B cell (primary cell): ENCODE measurements around the gene THSD7A. TPM values are rescaled to one million over a fixed set of nuclear protein-coding genes. Genes with fewer than 3 reads are reported as not detected.

ENCODE experiments used
- ATAC-seq: fragments of 200-7000 bp; cut with Tn5 transposase; one replicate; pipeline ENCODE4 v1.10.0; 2021; ENCODE audit warnings: low read depth, mild to moderate bottlenecking, moderate number of reproducible peaks, moderate library complexity
- CTCF ChIA-PET: fragments of 350-600 bp; sonication (Branson Sonifier 250); formaldehyde crosslinking; loops from one replicate; lab custom pipeline; 2021; ENCODE audit warnings: antibody characterized with exemption, inconsistent platforms; lab: Charles Lee
- POLR2A ChIA-PET: fragments of 350-600 bp; sonication (Branson Sonifier 250); formaldehyde crosslinking; loops from one replicate; lab custom pipeline; 2021; ENCODE audit warnings: antibody characterized with exemption; lab: Charles Lee
- DNase-seq: peaks from one replicate; pipeline ENCODE4 v3.0.0; 2013
- H2AFZ ChIP-seq: 2 replicates; pipeline ENCODE4 v1.6.1; 2012; ENCODE audit warnings: mild to moderate bottlenecking, low read depth, low read length; ENCODE audit not compliant: insufficient read depth, poor library complexity, severe bottlenecking
- H3K27ac ChIP-seq, 2 donors: 1 replicate in 1 of 2; 2 replicates in 1 of 2; pipeline ENCODE4 v1.5.1; 2012 to 2013; ENCODE audit warnings: low read length in 2 of 2, mild to moderate bottlenecking in 2 of 2, moderate library complexity in 1 of 2
- H3K27me3 ChIP-seq, 4 experiments: fragments of 200-600 bp in 1 of 4; sonication (generic) in 1 of 4; replicated peaks in 1 of 4; 1 replicate in 2 of 4; 2 replicates in 2 of 4; pipeline versions ENCODE4 v1.6.1 to v1.7.0; 2013 to 2016; ENCODE audit warnings: low read length in 3 of 4, mild to moderate bottlenecking in 2 of 4, mixed read lengths in 1 of 4, moderate library complexity in 1 of 4; ENCODE audit not compliant: insufficient read depth in 4 of 4, control insufficient read depth in 3 of 4; ENCODE audit errors: control extremely low read depth in 1 of 4
- H3K36me3 ChIP-seq, 2 experiments: replicated peaks in 1 of 2; 1 replicate in 1 of 2; 2 replicates in 1 of 2; pipeline versions ENCODE4 v1.6.1 to v1.7.1; 2013; ENCODE audit warnings: low read length in 1 of 2; ENCODE audit not compliant: insufficient read depth in 2 of 2, control insufficient read depth in 1 of 2; ENCODE audit errors: control extremely low read depth in 1 of 2, extremely low read depth in 1 of 2
- H3K4me1 ChIP-seq, 2 donors: fragments of 200-600 bp in 1 of 2; sonication (generic) in 1 of 2; 1 replicate in 1 of 2; 2 replicates in 1 of 2; pipeline versions ENCODE4 v1.5.1 to v1.6.1; 2013 to 2017; ENCODE audit warnings: low read length in 2 of 2; ENCODE audit not compliant: control insufficient read depth in 2 of 2, insufficient read depth in 2 of 2
- H3K4me2 ChIP-seq: replicated peaks from 2 replicates; pipeline ENCODE3; 2012; ENCODE audit warnings: mild to moderate bottlenecking, low read depth, low read length; ENCODE audit not compliant: poor library complexity, severe bottlenecking
- H3K4me3 ChIP-seq, 5 experiments: fragments of 200-600 bp in 1 of 5; sonication (generic) in 1 of 5; 1 replicate in 3 of 5; 2 replicates in 2 of 5; pipeline versions ENCODE4 v1.5.1 to v1.7.0; 2011 to 2016; ENCODE audit warnings: low read length in 4 of 5, mild to moderate bottlenecking in 4 of 5, low read depth in 2 of 5, control low read depth in 1 of 5, moderate library complexity in 1 of 5; ENCODE audit not compliant: insufficient read depth in 1 of 5; ENCODE audit errors: control extremely low read depth in 1 of 5, extremely low read depth in 1 of 5
- H3K79me2 ChIP-seq: fragments of 200-600 bp; sonication (generic); one replicate; pipeline ENCODE4 v1.6.0; 2016; ENCODE audit warnings: low read length; ENCODE audit not compliant: control insufficient read depth, insufficient read depth
- H3K9ac ChIP-seq: fragments of 200-600 bp; sonication (generic); 2 replicates; pipeline ENCODE4 v1.6.1; 2017; ENCODE audit warnings: mild to moderate bottlenecking, low read length, moderate library complexity
- H3K9me3 ChIP-seq, 3 donors: one replicate each; pipeline versions ENCODE4 v1.6.1 to v1.7.1; 2013; ENCODE audit warnings: low read length in 2 of 3; ENCODE audit not compliant: control insufficient read depth in 2 of 3, insufficient read depth in 1 of 3; ENCODE audit errors: control extremely low read depth in 1 of 3
- H4K20me1 ChIP-seq: 2 replicates; pipeline ENCODE4 v1.6.0; 2012; ENCODE audit warnings: mild to moderate bottlenecking, low read length; ENCODE audit not compliant: insufficient read depth, control insufficient read depth, poor library complexity, severe bottlenecking
- H3K27ac Mint-ChIP-seq: one replicate; pipeline ENCODE4 v1.8.0; 2021; ENCODE audit warnings: mixed read lengths
- H3K27me3 Mint-ChIP-seq: one replicate; pipeline ENCODE4 v1.8.0; 2021; ENCODE audit warnings: mixed read lengths
- H3K4me1 Mint-ChIP-seq: one replicate; pipeline ENCODE4 v1.8.0; 2021; ENCODE audit warnings: mixed read lengths
- H3K4me3 Mint-ChIP-seq: one replicate; pipeline ENCODE4 v1.8.0; 2021; ENCODE audit warnings: mixed read lengths
- H3K9me3 Mint-ChIP-seq: one replicate; pipeline ENCODE4 v1.8.0; 2022; ENCODE audit warnings: mixed read lengths; ENCODE audit not compliant: insufficient read depth
- EZH2 ChIP-seq: IDR thresholded peaks from 2 replicates; pipeline ENCODE4 v1.6.1; 2012; ENCODE audit warnings: borderline replicate concordance, low read depth, mild to moderate bottlenecking, moderate library complexity, low read length; ENCODE audit not compliant: insufficient read depth, poor library complexity, severe bottlenecking
- WGBS: methylation state at CpG from one replicate; pipeline ENCODE4 v1.1.5; 2013; ENCODE audit warnings: missing lambda C conversion rate; ENCODE audit not compliant: insufficient coverage; 5-methylcytosine and 5-hydroxymethylcytosine counted together
- intact Hi-C: fragments of 100-400 bp; cut with micrococcal nuclease; formaldehyde crosslinking; loops from one replicate; pipeline ENCODE4 v1.10.0; 2022
- polyA plus RNA-seq: library from polyadenylated mRNA; depleted of rRNA; stranded (reverse); fragments of >200 nt; gene quantifications from 2 replicates; pipeline ENCODE4 v1.2.3, GENCODE V29; 2012
- total RNA-seq, 2 donors: library from RNA; stranded (reverse); fragments of 120-200 nt in 1 of 2; gene quantifications; 1 replicate in 1 of 2; 2 replicates in 1 of 2; pipeline versions ENCODE4 v1.2.3 to v1.2.4, GENCODE V29; 2013 to 2022
- TF ChIP-seq, protein P1 (sequence below): fragments of 200-600 bp; IDR thresholded peaks from one replicate; pipeline ENCODE4 v1.8.0; 2022; ENCODE audit warnings: antibody characterized with exemption, mild to moderate bottlenecking

THSD7A gene
- total and polyA plus RNA-seq, 2 donors (not counting 1 experiment from before 2014, with no cell fraction given) = not detected

DNA sequence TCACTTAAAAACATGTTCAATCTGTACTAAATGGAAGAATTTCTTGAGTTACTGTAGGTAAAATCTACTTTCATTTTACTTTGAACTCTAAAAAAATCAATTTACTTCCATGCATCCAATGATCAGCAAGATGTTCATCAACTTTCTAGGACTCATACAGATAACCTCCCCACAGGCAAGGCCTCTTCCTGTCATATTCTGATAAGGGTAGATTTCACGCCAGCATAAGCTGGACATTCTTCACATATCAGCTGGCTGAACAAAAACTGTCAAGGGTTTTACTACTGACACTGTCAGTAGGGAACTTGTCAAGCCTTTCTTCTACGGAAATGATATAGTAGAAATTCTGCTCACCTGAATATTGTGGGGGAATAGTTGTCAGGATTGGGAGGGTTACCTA, 244.9 kb downstream of the THSD7A start:
- TF ChIP-seq, protein P1, sequence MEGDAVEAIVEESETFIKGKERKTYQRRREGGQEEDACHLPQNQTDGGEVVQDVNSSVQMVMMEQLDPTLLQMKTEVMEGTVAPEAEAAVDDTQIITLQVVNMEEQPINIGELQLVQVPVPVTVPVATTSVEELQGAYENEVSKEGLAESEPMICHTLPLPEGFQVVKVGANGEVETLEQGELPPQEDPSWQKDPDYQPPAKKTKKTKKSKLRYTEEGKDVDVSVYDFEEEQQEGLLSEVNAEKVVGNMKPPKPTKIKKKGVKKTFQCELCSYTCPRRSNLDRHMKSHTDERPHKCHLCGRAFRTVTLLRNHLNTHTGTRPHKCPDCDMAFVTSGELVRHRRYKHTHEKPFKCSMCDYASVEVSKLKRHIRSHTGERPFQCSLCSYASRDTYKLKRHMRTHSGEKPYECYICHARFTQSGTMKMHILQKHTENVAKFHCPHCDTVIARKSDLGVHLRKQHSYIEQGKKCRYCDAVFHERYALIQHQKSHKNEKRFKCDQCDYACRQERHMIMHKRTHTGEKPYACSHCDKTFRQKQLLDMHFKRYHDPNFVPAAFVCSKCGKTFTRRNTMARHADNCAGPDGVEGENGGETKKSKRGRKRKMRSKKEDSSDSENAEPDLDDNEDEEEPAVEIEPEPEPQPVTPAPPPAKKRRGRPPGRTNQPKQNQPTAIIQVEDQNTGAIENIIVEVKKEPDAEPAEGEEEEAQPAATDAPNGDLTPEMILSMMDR = no peak
- TF ChIP-seq EZH2 = no peak
- Mint-ChIP-seq H3K27me3 (no peaks in the 10 kb centered on the region), H3K4me3 (no peak overlapping the region), H3K9me3 (no peaks in the 10 kb centered on the region), H3K27ac (no peak overlapping the region), H3K4me1 (no peaks in the 10 kb centered on the region)
- H3K4me3 ChIP-seq = no peak overlapping the region
- POLR2A ChIA-PET = no interaction called here
- 100% methylated on average over 1 of the region's 2 CpGs for WGBS
- CTCF ChIA-PET = no interaction called here
- H3K79me2 ChIP-seq = no peaks in the 10 kb centered on the region
- no peak overlapping the region for H3K27ac ChIP-seq
- DNase-seq (no peak), ATAC-seq (no peak)
- intact Hi-C loops = no loop called here
- H3K27me3 ChIP-seq = no peaks in the 10 kb centered on the region
- no peak overlapping the region for H2AFZ ChIP-seq
- H3K9me3 ChIP-seq = no peaks in the 10 kb centered on the region
- no peak overlapping the region for H3K4me2 ChIP-seq
- no peaks in the 10 kb centered on the region for H3K36me3 ChIP-seq
- H3K9ac ChIP-seq = no peak overlapping the region
- H3K4me1 ChIP-seq = no peaks in the 10 kb centered on the region
- H4K20me1 ChIP-seq = no peaks in the 10 kb centered on the region

DNA sequence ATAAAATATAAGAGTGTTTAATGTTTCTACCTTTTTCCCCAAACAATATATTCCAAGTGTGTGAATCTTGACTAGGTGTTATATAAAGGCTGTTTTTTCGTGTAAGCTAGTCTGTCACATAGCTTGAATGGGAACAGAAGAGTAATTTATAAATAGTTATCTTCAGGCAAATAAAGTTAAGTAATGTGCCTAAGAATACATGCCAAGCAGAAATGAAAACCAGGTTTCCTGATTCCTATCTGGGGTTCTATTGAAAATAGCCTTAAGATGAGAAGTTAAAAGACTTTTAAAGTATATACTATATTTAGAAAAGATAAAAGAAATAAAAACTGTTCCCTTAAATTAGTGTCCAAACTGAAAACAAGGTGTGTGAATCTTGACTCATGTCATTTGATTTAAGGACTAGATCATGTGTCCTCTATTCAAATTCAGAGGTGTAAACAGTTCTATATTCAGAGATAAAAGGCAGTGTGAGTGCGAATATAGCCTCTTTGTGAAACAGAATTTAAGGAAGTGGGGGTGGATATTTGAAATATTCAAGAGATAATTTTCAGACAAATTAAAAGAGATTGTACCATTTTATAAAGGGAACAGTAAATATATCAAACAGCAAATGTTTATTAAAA, 247.5 kb downstream of the THSD7A start:
- H2AFZ ChIP-seq = no peak overlapping the region
- no peaks in the 10 kb centered on the region for H3K27me3 Mint-ChIP-seq
- intact Hi-C loops = no loop called here
- H3K27ac Mint-ChIP-seq = no peak overlapping the region
- ChIA-PET CTCF (no interaction called here), POLR2A (no interaction called here)
- no peak overlapping the region for H3K4me2 ChIP-seq
- no peak overlapping the region for H3K4me3 ChIP-seq
- no peaks in the 10 kb centered on the region for H3K4me1 Mint-ChIP-seq
- H4K20me1 ChIP-seq = no peaks in the 10 kb centered on the region
- TF ChIP-seq, protein P1 = no peak
- no peak for TF ChIP-seq EZH2
- no peaks in the 10 kb centered on the region for H3K9me3 Mint-ChIP-seq
- H3K4me3 Mint-ChIP-seq = no peak overlapping the region
- H3K27me3 ChIP-seq = no peaks in the 10 kb centered on the region
- DNase-seq (no peak), ATAC-seq (no peak)
- no CpG with 5 or more reads among the region's 2 CpGs for WGBS
- H3K9ac ChIP-seq = no peak overlapping the region
- no peaks in the 10 kb centered on the region for H3K36me3 ChIP-seq
- no peak overlapping the region for H3K27ac ChIP-seq
- no peaks in the 10 kb centered on the region for H3K4me1 ChIP-seq
- no peaks in the 10 kb centered on the region for H3K79me2 ChIP-seq
- H3K9me3 ChIP-seq = no peaks in the 10 kb centered on the region
